ENCODE measurements around the gene KCNIP1.

- TF ChIP-seq EZH2 (IDR thresholded peaks at IDR 0.05), result no peak
- TF ChIP-seq POLR2AphosphoS5 (IDR thresholded peaks at IDR 0.05; ENCODE audit: borderline replicate concordance, low read depth, low read length), result no peak
These were observed 252.9 kb downstream of the KCNIP1 start for GRCh38 chr5:170756691-170757090.
